GM23338 (cell line): ENCODE results near the gene BTBD9. TPM values are rescaled to one million over a fixed set of nuclear protein-coding genes. Genes with fewer than 3 reads are reported as not detected.
A peak's percentile ranks its signal among the peaks of the same experiment; 100 is the strongest.

Source experiments
- ATAC-seq: fragments of 200-7000 bp; cut with Tn5 transposase; 3 replicates; pipeline ENCODE4 v1.9.1; 2020
- DNase-seq: peaks from one replicate; pipeline ENCODE4 v3.0.0-alpha.2; 2015; ENCODE audit warnings: low spot score
- H2AFZ ChIP-seq: fragments of 200-600 bp; sonication (generic); 2 replicates; pipeline ENCODE4 v1.8.0; 2016; ENCODE audit warnings: antibody characterized with exemption, mild to moderate bottlenecking, moderate library complexity
- H3F3A ChIP-seq: fragments of 200-600 bp; sonication (generic); replicated peaks from 2 replicates; pipeline ENCODE4 v1.8.0; 2017; ENCODE audit warnings: antibody characterized with exemption, mixed run types, low read depth
- H3K27ac ChIP-seq: fragments of 200-600 bp; sonication (generic); 2 replicates; pipeline ENCODE4 v1.6.1; 2016; ENCODE audit warnings: low read depth
- H3K27me3 ChIP-seq: fragments of 200-600 bp; sonication (generic); 2 replicates; pipeline ENCODE4 v1.8.0; 2016; ENCODE audit warnings: mild to moderate bottlenecking, mixed run types, moderate library complexity; ENCODE audit not compliant: insufficient read depth
- H3K36me3 ChIP-seq: fragments of 200-600 bp; sonication (generic); 2 replicates; pipeline ENCODE4 v1.8.0; 2016; ENCODE audit warnings: mild to moderate bottlenecking; ENCODE audit not compliant: insufficient read depth
- H3K4me1 ChIP-seq: fragments of 200-600 bp; sonication (generic); 2 replicates; pipeline ENCODE4 v1.8.0; 2016; ENCODE audit warnings: mild to moderate bottlenecking, moderate library complexity; ENCODE audit not compliant: insufficient read depth
- H3K4me2 ChIP-seq: fragments of 200-600 bp; sonication (generic); 2 replicates; pipeline ENCODE4 v1.7.1; 2017; ENCODE audit warnings: mixed run types
- H3K4me3 ChIP-seq: fragments of 200-600 bp; sonication (generic); 2 replicates; pipeline ENCODE4 v1.6.1; 2016; ENCODE audit warnings: mixed run types
- H3K79me2 ChIP-seq: fragments of 200-600 bp; sonication (generic); replicated peaks from 2 replicates; pipeline ENCODE4 v1.8.0; 2017; ENCODE audit warnings: mild to moderate bottlenecking; ENCODE audit not compliant: insufficient read depth
- H3K9me2 ChIP-seq: fragments of 200-600 bp; sonication (generic); 2 replicates; pipeline ENCODE4 v1.8.0; 2017; ENCODE audit not compliant: insufficient read depth
- H4K20me1 ChIP-seq: fragments of 200-600 bp; sonication (generic); replicated peaks from 2 replicates; pipeline ENCODE4 v1.8.0; 2017; ENCODE audit warnings: mild to moderate bottlenecking; ENCODE audit not compliant: insufficient read depth
- H3K27ac Mint-ChIP-seq: 2 replicates; pipeline ENCODE4 v1.8.0; 2020; ENCODE audit warnings: inconsistent platforms, mild to moderate bottlenecking, moderate library complexity, mixed read lengths
- H3K27me3 Mint-ChIP-seq: 3 replicates; pipeline ENCODE4 v1.8.0; 2022; ENCODE audit warnings: low read depth, mild to moderate bottlenecking, moderate library complexity, mixed read lengths, inconsistent platforms; ENCODE audit not compliant: insufficient read depth, poor library complexity
- H3K36me3 Mint-ChIP-seq: 3 replicates; pipeline ENCODE4 v1.8.0; 2021; ENCODE audit warnings: low read depth, mild to moderate bottlenecking, inconsistent platforms, moderate library complexity, mixed read lengths
- H3K4me1 Mint-ChIP-seq: 3 replicates; pipeline ENCODE4 v1.8.0; 2020; ENCODE audit warnings: mild to moderate bottlenecking, inconsistent platforms, mixed read lengths
- H3K4me3 Mint-ChIP-seq: 3 replicates; pipeline ENCODE4 v1.8.0; 2021; ENCODE audit warnings: moderate library complexity, mild to moderate bottlenecking, inconsistent platforms, mixed read lengths
- H3K9me3 Mint-ChIP-seq: 3 replicates; pipeline ENCODE4 v1.8.0; 2020; ENCODE audit warnings: moderate library complexity, mild to moderate bottlenecking, inconsistent platforms, mixed read lengths
- CREB1 ChIP-seq: fragments of 250-450 bp; sonication (Bioruptor Pico); IDR thresholded peaks from 2 replicates; pipeline ENCODE4 v1.5.0; 2020; ENCODE audit warnings: low read depth, mild to moderate bottlenecking, moderate library complexity
- EZH2 ChIP-seq: fragments of 200-600 bp; sonication (generic); IDR thresholded peaks from one replicate; pipeline ENCODE4 v1.8.0; 2017; ENCODE audit warnings: antibody characterized with exemption, mild to moderate bottlenecking, low read depth; ENCODE audit not compliant: unreplicated experiment
- EZH2phosphoT487 ChIP-seq: fragments of 200-600 bp; sonication (generic); IDR thresholded peaks from one replicate; pipeline ENCODE4 v1.8.1; 2018; ENCODE audit warnings: antibody characterized with exemption; ENCODE audit not compliant: unreplicated experiment
- NANOG ChIP-seq: IDR thresholded peaks from 2 replicates; pipeline ENCODE4 v1.6.1; 2016; ENCODE audit warnings: antibody characterized with exemption, borderline replicate concordance
- POLR2AphosphoS5 ChIP-seq: IDR thresholded peaks from 2 replicates; pipeline ENCODE4 v1.6.1; 2016; ENCODE audit warnings: antibody characterized with exemption, low read depth
- ZNF331 ChIP-seq: fragments of 250-450 bp; sonication (Bioruptor Pico); IDR thresholded peaks from 2 replicates; pipeline ENCODE4 v1.5.0; 2020; ENCODE audit warnings: low read depth, mild to moderate bottlenecking, moderate library complexity
- polyA plus RNA-seq: library from polyadenylated mRNA; unstranded; fragments of >200 nt; fragmentation: Nextera tagmentation; extraction: Ambion mirVana; gene quantifications from 2 replicates; pipeline ENCODE4 v1.2.1, GENCODE V29; 2016
- total RNA-seq: library from RNA; depleted of rRNA; stranded (reverse); fragments of >200 nt; shearing (Covaris generic); gene quantifications from 2 replicates; pipeline ENCODE4 v1.2.3, GENCODE V29; 2014
- TF ChIP-seq, protein P1 (sequence below), 2 experiments: fragments of 200-600 bp in 1 of 2; sonication (generic) in 1 of 2; conservative IDR thresholded peaks; 2 replicates each; pipeline versions ENCODE4 v1.5.1 to v1.6.1; 2016 to 2017; ENCODE audit warnings: antibody characterized with exemption in 2 of 2, low read depth in 2 of 2, mild to moderate bottlenecking in 2 of 2, moderate library complexity in 1 of 2
- TF ChIP-seq, protein P2 (sequence below): IDR thresholded peaks from 2 replicates; pipeline ENCODE4 v1.6.1; 2016; ENCODE audit warnings: antibody characterized with exemption
- TF ChIP-seq, protein P3 (sequence below): IDR thresholded peaks from one replicate; pipeline ENCODE4 v1.6.1; 2018; ENCODE audit warnings: antibody characterized with exemption; ENCODE audit not compliant: unreplicated experiment

Gene BTBD9
- total and polyA plus RNA-seq, 2 experiments from 2014 or later, result 4.2 to 5.3 TPM

DNA sequence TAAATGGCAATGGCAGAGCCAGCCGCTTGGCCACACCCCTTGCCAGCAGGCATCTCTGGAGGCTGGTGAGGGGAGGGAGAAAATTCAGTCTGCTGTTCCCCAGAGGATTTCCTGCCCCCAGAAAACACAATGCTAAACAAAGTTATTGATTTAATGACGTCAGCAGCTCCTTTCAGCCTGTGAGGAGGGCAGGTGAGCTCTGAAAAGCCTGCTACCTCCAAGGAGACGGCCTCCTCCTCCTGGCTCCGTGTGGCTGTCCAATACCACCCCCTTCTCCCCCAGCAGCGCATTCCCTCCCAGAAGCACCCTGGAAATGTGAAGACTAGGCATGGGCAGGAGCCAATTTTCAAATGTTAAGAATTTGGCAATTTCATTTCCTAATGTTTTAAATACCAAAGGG, 427.1 kb downstream of the BTBD9 start:
- Histone ChIP-seq H3K36me3 (no peaks in the 10 kb centered on the region), H3K4me2 (peak overlapping the region; percentile 72), H3K27ac (peak overlapping the region; percentile 91), H3K4me1 (peaks cover 44% of the 10 kb centered on the region), H3F3A (no peaks in the 10 kb centered on the region; the same call in 1 of the 2 replicates), H3K79me2 (no peaks in the 10 kb centered on the region), H3K9me2 (peaks cover 6% of the 10 kb centered on the region; the same call in 1 of the 2 replicates), H3K27me3 (no peaks in the 10 kb centered on the region), H2AFZ (peak overlapping the region; percentile 23), H4K20me1 (no peaks in the 10 kb centered on the region), H3K4me3 (0 out of 2 replicates have a peak overlapping the region, but pooled peaks have one; percentile 34)
- H3K36me3 Mint-ChIP-seq, result no peaks in the 10 kb centered on the region
- no peaks in the 10 kb centered on the region for H3K9me3 Mint-ChIP-seq
- H3K4me1 Mint-ChIP-seq, result peaks cover 47% of the 10 kb centered on the region
- ATAC-seq (peak; percentile 63), DNase-seq (peak; percentile 45)
- peak; percentile 73 for TF ChIP-seq CREB1 (CRISPR knock-in tag)
- TF ChIP-seq, protein P1, sequence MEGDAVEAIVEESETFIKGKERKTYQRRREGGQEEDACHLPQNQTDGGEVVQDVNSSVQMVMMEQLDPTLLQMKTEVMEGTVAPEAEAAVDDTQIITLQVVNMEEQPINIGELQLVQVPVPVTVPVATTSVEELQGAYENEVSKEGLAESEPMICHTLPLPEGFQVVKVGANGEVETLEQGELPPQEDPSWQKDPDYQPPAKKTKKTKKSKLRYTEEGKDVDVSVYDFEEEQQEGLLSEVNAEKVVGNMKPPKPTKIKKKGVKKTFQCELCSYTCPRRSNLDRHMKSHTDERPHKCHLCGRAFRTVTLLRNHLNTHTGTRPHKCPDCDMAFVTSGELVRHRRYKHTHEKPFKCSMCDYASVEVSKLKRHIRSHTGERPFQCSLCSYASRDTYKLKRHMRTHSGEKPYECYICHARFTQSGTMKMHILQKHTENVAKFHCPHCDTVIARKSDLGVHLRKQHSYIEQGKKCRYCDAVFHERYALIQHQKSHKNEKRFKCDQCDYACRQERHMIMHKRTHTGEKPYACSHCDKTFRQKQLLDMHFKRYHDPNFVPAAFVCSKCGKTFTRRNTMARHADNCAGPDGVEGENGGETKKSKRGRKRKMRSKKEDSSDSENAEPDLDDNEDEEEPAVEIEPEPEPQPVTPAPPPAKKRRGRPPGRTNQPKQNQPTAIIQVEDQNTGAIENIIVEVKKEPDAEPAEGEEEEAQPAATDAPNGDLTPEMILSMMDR (conservative IDR thresholded peaks at IDR 0.05; ENCODE audit: low read depth in 2 of 2), result no peak
- no peak overlapping the region for H3K4me3 Mint-ChIP-seq
- H3K27ac Mint-ChIP-seq, result peak overlapping the region; percentile 88
- H3K27me3 Mint-ChIP-seq, result peaks cover 8% of the 10 kb centered on the region

DNA sequence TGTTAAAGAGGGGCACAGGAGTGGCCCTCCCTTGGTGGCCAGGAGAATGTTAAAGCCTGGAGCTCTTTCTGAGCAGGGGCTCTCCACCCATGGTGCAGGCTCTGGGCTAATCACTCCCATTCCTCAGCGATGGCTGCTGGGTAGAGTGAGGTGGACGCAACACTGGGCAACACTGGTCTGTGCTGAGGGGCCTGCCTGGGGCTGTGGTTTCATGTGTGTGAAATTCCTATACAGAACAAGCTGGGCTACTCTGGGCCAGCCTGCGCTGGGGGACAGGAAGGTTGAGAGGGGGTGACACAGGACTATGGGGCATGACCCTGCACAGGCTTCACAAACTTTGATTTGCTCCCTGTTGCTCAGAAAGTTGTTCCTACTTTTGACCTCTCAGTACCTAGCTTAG, 427.6 kb downstream of the BTBD9 start:
- H3K27ac Mint-ChIP-seq, result peak overlapping the region; percentile 88
- peaks cover 48% of the 10 kb centered on the region for H3K4me1 Mint-ChIP-seq
- peaks cover 44% of the 10 kb centered on the region for H3K4me1 ChIP-seq
- no peaks in the 10 kb centered on the region for H3K36me3 ChIP-seq
- no peaks in the 10 kb centered on the region; the same call in 1 of the 2 replicates for H3F3A ChIP-seq
- peak overlapping the region; percentile 72 for H3K4me2 ChIP-seq
- no peaks in the 10 kb centered on the region for H3K9me3 Mint-ChIP-seq
- no peaks in the 10 kb centered on the region for H4K20me1 ChIP-seq
- DNase-seq (no peak), ATAC-seq (peak; percentile 10)
- H3K79me2 ChIP-seq, result no peaks in the 10 kb centered on the region
- H3K4me3 Mint-ChIP-seq, result no peak overlapping the region
- H3K36me3 Mint-ChIP-seq, result no peaks in the 10 kb centered on the region
- peak overlapping the region; percentile 23; the same call in 1 of the 2 replicates for H2AFZ ChIP-seq
- peak overlapping the region; percentile 91 for H3K27ac ChIP-seq
- peaks cover 10% of the 10 kb centered on the region for H3K27me3 Mint-ChIP-seq
- H3K27me3 ChIP-seq, result no peaks in the 10 kb centered on the region
- peaks cover 6% of the 10 kb centered on the region; the same call in 1 of the 2 replicates for H3K9me2 ChIP-seq
- no peak overlapping the region for H3K4me3 ChIP-seq
- TF ChIP-seq, protein P2, sequence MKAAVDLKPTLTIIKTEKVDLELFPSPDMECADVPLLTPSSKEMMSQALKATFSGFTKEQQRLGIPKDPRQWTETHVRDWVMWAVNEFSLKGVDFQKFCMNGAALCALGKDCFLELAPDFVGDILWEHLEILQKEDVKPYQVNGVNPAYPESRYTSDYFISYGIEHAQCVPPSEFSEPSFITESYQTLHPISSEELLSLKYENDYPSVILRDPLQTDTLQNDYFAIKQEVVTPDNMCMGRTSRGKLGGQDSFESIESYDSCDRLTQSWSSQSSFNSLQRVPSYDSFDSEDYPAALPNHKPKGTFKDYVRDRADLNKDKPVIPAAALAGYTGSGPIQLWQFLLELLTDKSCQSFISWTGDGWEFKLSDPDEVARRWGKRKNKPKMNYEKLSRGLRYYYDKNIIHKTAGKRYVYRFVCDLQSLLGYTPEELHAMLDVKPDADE, result no peak
- TF ChIP-seq, protein P3, sequence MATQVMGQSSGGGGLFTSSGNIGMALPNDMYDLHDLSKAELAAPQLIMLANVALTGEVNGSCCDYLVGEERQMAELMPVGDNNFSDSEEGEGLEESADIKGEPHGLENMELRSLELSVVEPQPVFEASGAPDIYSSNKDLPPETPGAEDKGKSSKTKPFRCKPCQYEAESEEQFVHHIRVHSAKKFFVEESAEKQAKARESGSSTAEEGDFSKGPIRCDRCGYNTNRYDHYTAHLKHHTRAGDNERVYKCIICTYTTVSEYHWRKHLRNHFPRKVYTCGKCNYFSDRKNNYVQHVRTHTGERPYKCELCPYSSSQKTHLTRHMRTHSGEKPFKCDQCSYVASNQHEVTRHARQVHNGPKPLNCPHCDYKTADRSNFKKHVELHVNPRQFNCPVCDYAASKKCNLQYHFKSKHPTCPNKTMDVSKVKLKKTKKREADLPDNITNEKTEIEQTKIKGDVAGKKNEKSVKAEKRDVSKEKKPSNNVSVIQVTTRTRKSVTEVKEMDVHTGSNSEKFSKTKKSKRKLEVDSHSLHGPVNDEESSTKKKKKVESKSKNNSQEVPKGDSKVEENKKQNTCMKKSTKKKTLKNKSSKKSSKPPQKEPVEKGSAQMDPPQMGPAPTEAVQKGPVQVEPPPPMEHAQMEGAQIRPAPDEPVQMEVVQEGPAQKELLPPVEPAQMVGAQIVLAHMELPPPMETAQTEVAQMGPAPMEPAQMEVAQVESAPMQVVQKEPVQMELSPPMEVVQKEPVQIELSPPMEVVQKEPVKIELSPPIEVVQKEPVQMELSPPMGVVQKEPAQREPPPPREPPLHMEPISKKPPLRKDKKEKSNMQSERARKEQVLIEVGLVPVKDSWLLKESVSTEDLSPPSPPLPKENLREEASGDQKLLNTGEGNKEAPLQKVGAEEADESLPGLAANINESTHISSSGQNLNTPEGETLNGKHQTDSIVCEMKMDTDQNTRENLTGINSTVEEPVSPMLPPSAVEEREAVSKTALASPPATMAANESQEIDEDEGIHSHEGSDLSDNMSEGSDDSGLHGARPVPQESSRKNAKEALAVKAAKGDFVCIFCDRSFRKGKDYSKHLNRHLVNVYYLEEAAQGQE, result no peak
- TF ChIP-seq CREB1 (CRISPR knock-in tag) (no peak), POLR2AphosphoS5 (no peak), EZH2 (no peak), NANOG (no peak), ZNF331 (CRISPR knock-in tag) (no peak), EZH2phosphoT487 (no peak)
- TF ChIP-seq, protein P1 (conservative IDR thresholded peaks at IDR 0.05; ENCODE audit: low read depth in 2 of 2), result no peak
